Heart right ventricle (tissue), 16 donors: ENCODE results near the gene ONECUT2. TPM values are rescaled to one million over a fixed set of nuclear protein-coding genes. Genes with fewer than 3 reads are reported as not detected.

Experiments
- ATAC-seq, 8 donors: fragments of 200-7000 bp; cut with Tn5 transposase; one replicate each; pipeline ENCODE4 v1.9.1; 2020; ENCODE audit warnings: mild to moderate bottlenecking in 8 of 8, moderate library complexity in 8 of 8, moderate number of reproducible peaks in 1 of 8
- DNase-seq, 2 donors: peaks; one replicate each; pipeline ENCODE4 v3.0.0-alpha.2; 2020
- H3K27ac ChIP-seq, 10 donors: fragments of 200-600 bp; sonication (generic) in 2 of 10; one replicate each; pipeline versions ENCODE4 v1.5.0 to v1.8.0; 2020 to 2022; ENCODE audit warnings: mild to moderate bottlenecking in 3 of 10
- H3K27me3 ChIP-seq, 7 donors: fragments of 200-600 bp; one replicate each; pipeline ENCODE4 v1.8.0; 2021 to 2022; ENCODE audit warnings: mild to moderate bottlenecking in 2 of 7
- H3K36me3 ChIP-seq, 9 donors: fragments of 200-600 bp; sonication (generic) in 1 of 9; one replicate each; pipeline versions ENCODE4 v1.5.0 to v1.8.0; 2020 to 2022; ENCODE audit warnings: mild to moderate bottlenecking in 2 of 9
- H3K4me1 ChIP-seq, 9 donors: fragments of 200-600 bp; sonication (generic) in 1 of 9; one replicate each; pipeline versions ENCODE4 v1.5.0 to v1.8.0; 2020 to 2022; ENCODE audit warnings: mild to moderate bottlenecking in 4 of 9
- H3K4me3 ChIP-seq, 10 donors: fragments of 200-600 bp; sonication (generic) in 2 of 10; one replicate each; pipeline versions ENCODE4 v1.5.0 to v1.8.0; 2020 to 2022; ENCODE audit warnings: mild to moderate bottlenecking in 7 of 10, moderate library complexity in 2 of 10
- H3K9me3 ChIP-seq, 11 donors: fragments of 200-600 bp in 10 of 11; sonication (generic) in 2 of 11; one replicate each; pipeline versions ENCODE4 v1.5.0 to v1.8.0; 2013 to 2022; ENCODE audit warnings: mild to moderate bottlenecking in 2 of 11, control low read depth in 1 of 11, moderate library complexity in 1 of 11
- WGBS, 2 donors: extraction: QIAGEN DNeasy Blood & Tissue Kit; methylation state at CpG; one replicate each; pipeline ENCODE4 v1.1.7; 2013; ENCODE audit warnings: inconsistent platforms in 1 of 2; 5-methylcytosine and 5-hydroxymethylcytosine counted together
- intact Hi-C, 10 donors: fragments of 100-400 bp; cut with DNase I; formaldehyde crosslinking; loops; one replicate each; pipeline versions ENCODE4 v1.11.1 to v1.14.2; 2022
- polyA plus RNA-seq, 2 donors: library from polyadenylated mRNA; stranded (reverse); fragments of 200-250 nt; gene quantifications; one replicate each; pipeline ENCODE4 v1.2.3, GENCODE V29; 2013
- total RNA-seq, 10 donors: library from RNA; stranded (reverse); fragmentation: NEBNext Ultra II Directional in 3 of 10; extraction: Animal tissue kit (Norgen Biotek cat#: 25700) in 3 of 10; gene quantifications; one replicate each; pipeline versions ENCODE4 v1.2.1 to v1.2.4, GENCODE V29; 2021 to 2023
- TF ChIP-seq, protein P1 (sequence below), 9 donors: fragments of 200-600 bp; sonication (generic) in 2 of 9; IDR thresholded peaks; one replicate each; pipeline versions ENCODE4 v1.5.0 to v1.8.0; 2021 to 2022; ENCODE audit warnings: antibody characterized with exemption in 9 of 9, mild to moderate bottlenecking in 5 of 9, moderate library complexity in 1 of 9
- donor health status: Arrhythmogenic right ventricular cardiomyopathy.
- donor health status: ischemic (EF 13 %, LVEDD 7.1; RV severe dilation, severe dysfunction).
- donor health status: healthy with polysubstance abuse.
- donor health status: DM: no; HTN: yes; CAD: no.
- donor health status: DM: no; HTN: no; CAD: no.
- donor health status: ischemic (EF 25% LVEDD 6.9; RV normal size, moderate dysfunction).
- donor health status: ischemic (EF 25% LVEDD 5.7; RV mildly dilated, moderate dysfunction).
- donor health status: healthy.
- donor health status: DM: yes; HTN: yes; CAD: no.
- donor health status: Ischemic cardiomyopathy.
- donor health status: ischemic (EF 35%, LVEDD 5.7; RV mildly dilated, moderate dysfunction).
- donor health status: nonischemic (EF 11% LVEDD 7.7; RV severe dilation, severe dysfunction).
- donor health status: DM: yes; HTN: yes; CAD: no.
- donor health status: PGD.
- donor health status: ischemic (EF 29% LVEDD 5.4; RV normal size, mild dysfunction).
- donor health status: nonischemic (EF 23%, LVEDD 6.1; RV moderate dilation, normal function).

The ONECUT2 gene
- total and polyA plus RNA-seq, 12 donors: under 0.01 to 0.53 (median 0.09) TPM; not detected in 3

DNA sequence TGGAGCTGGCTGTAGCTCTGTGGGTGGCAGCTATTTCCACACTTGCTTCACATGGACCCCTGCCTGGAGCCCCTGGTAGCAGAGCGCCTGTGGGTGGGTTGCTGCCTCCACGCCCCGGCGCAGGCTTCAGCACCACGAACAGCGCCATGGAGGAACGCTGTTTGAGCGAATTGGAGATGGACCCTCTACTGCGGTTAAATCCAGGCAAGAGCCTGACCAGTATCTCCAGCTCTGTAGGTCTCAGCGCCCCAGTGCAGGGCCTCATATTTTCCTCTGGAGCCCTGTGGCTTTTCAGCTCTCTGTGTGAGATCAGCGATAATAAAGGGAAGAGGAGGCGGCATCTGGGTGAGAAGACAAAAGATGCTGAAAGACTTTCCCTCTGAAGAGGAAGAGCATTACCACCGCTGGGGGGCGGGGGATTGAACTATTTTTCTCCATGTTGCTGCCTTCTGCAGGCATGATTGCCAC is 12.0 kb downstream of the ONECUT2 start:
- H3K36me3 ChIP-seq: no peaks in the 10 kb centered on the region
- no peaks in the 10 kb centered on the region for H3K4me1 ChIP-seq
- intact Hi-C loops: loop anchor here in 3 of 10 donors (10.0 kb wide), 2 partner anchors 108 to 702 kb away; no protein-coding TSS in a partner anchor
- TF ChIP-seq, protein P1, sequence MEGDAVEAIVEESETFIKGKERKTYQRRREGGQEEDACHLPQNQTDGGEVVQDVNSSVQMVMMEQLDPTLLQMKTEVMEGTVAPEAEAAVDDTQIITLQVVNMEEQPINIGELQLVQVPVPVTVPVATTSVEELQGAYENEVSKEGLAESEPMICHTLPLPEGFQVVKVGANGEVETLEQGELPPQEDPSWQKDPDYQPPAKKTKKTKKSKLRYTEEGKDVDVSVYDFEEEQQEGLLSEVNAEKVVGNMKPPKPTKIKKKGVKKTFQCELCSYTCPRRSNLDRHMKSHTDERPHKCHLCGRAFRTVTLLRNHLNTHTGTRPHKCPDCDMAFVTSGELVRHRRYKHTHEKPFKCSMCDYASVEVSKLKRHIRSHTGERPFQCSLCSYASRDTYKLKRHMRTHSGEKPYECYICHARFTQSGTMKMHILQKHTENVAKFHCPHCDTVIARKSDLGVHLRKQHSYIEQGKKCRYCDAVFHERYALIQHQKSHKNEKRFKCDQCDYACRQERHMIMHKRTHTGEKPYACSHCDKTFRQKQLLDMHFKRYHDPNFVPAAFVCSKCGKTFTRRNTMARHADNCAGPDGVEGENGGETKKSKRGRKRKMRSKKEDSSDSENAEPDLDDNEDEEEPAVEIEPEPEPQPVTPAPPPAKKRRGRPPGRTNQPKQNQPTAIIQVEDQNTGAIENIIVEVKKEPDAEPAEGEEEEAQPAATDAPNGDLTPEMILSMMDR (IDR thresholded peaks at IDR 0.05): no peak
- 3 to 4% methylated on average over 14 of the region's 14 CpGs for WGBS, 2 donors
- H3K9me3 ChIP-seq: peaks cover 0 to under 1% (median 0%) of the 10 kb centered on the region in 11 donors
- H3K4me3 ChIP-seq: no peak overlapping the region
- no peak for DNase-seq
- peak in 2 of 8 donors; percentile 46 for ATAC-seq
- peaks cover 9 to 94% (median 79%) of the 10 kb centered on the region in 7 donors for H3K27me3 ChIP-seq
- no peak overlapping the region for H3K27ac ChIP-seq

DNA sequence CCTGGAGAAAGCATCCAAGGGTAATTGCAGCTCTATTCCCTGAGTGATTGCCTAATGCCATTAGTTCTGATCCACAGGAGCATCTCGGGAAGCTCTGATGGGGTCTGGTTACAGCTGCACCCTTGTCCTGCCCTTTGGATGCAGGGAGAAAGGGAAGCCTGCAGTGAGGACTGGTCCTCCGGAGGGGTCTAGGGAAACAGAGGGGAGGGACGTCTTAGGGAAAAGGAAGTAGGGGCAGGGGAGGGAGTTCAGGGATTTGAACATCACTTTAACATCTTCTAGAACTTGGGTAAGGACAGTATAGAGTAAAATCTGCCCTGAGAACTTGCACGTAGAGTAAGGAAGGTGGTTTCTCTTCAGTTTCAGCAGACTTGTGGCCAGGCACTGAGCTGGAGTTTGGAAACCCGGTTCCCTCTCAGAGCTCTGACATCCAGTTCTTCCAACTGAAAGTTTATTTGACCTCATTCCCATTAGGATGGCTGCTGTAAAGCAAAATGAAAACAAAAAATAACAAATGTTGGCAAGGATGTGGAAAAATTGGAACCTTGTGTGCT is 20.5 kb downstream of the ONECUT2 start:
- no peak overlapping the region for H3K27ac ChIP-seq
- intact Hi-C loops: no loop called here
- ATAC-seq (no peak), DNase-seq (no peak)
- WGBS, 2 donors: 47 to 53% methylated on average over 5 of the region's 5 CpGs
- no peaks in the 10 kb centered on the region for H3K36me3 ChIP-seq
- TF ChIP-seq, protein P1 (IDR thresholded peaks at IDR 0.05): no peak
- H3K9me3 ChIP-seq: peaks cover 0 to 5% (median 0%) of the 10 kb centered on the region in 11 donors
- peaks cover 0 to 52% (median 30%) of the 10 kb centered on the region in 7 donors for H3K27me3 ChIP-seq
- no peaks in the 10 kb centered on the region for H3K4me1 ChIP-seq
- no peak overlapping the region for H3K4me3 ChIP-seq

DNA sequence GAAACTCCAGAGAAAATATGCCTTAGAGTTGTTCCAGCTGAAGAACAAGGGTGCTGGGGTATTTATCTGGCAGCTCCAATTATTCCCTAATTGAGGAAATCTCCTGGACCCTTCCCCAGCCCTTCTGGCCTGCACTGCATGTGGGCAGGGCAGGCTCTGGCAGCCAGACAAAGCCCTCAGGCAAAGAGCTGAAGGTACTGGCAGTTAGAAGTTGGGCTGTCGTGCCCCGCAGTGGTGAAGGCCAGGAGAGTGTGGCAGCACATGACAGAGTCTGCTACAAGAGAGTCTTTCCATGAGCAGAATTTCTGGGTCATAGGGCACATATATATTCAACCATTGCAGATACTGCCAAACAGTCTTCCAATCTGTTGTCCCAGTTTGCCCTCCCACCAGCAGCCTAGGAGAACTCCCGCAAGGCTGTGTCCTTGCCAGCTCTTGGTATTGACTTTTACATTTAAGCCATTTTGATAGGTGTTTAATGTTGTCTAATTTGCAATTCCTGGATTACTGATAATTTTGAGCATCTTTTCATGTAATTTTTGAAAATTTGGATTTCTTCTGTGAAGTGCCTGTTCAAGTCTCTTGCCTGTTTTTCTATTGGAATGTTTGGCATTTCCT is 26.6 kb downstream of the ONECUT2 start:
- Histone ChIP-seq H3K4me3 (no peak overlapping the region), H3K9me3 (peaks cover 0 to 5% (median 0%) of the 10 kb centered on the region in 11 donors), H3K27ac (no peak overlapping the region), H3K4me1 (peaks cover 0 to 8% (median 4%) of the 10 kb centered on the region in 9 donors), H3K36me3 (no peaks in the 10 kb centered on the region), H3K27me3 (peaks cover 0 to 7% (median 0%) of the 10 kb centered on the region in 7 donors)
- intact Hi-C loops: no loop called here
- WGBS, 2 donors: 95% methylated on average over 3 of the region's 3 CpGs
- ATAC-seq: no peak
- DNase-seq: no peak
- TF ChIP-seq, protein P1 (IDR thresholded peaks at IDR 0.05): no peak

DNA sequence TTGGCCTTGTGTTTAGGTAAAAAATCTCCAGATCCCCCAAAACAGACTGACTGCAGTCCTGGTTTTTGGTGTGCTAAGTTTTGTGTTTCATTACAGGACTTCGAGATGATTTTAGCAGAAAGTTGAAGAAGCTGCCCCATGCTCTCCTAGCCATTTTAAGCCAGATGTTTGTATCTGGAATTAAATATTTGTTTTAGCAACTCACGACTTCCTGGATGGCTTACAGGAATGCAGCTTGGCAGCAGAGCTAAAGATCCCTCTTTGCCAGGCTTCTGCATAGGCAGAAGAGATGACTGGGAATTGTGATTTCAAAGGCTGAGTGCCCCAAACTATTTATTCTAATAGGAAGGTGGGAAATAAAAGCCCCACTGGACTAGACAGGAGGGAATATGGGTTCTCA is 31.1 kb downstream of the ONECUT2 start:
- 42 to 49% methylated on average over 2 of the region's 2 CpGs for WGBS, 2 donors
- peaks cover 0 to 15% (median 4%) of the 10 kb centered on the region in 9 donors for H3K4me1 ChIP-seq
- H3K27ac ChIP-seq: no peak overlapping the region
- TF ChIP-seq, protein P1 (IDR thresholded peaks at IDR 0.05): no peak
- intact Hi-C loops: no loop called here
- no peak for DNase-seq
- ATAC-seq: no peak
- H3K4me3 ChIP-seq: no peak overlapping the region
- H3K9me3 ChIP-seq: no peaks in the 10 kb centered on the region
- no peaks in the 10 kb centered on the region for H3K36me3 ChIP-seq
- peaks cover 0 to 4% (median 0%) of the 10 kb centered on the region in 7 donors for H3K27me3 ChIP-seq
